NCI-H2196 (cell line): ENCODE results near the gene ADARB2.

Experiments used
- DNase-seq: peaks from one replicate; lab custom pipeline; 2025; ENCODE audit not compliant: unreplicated experiment; lab: John Stamatoyannopoulos, UW

Gene ADARB2

DNA sequence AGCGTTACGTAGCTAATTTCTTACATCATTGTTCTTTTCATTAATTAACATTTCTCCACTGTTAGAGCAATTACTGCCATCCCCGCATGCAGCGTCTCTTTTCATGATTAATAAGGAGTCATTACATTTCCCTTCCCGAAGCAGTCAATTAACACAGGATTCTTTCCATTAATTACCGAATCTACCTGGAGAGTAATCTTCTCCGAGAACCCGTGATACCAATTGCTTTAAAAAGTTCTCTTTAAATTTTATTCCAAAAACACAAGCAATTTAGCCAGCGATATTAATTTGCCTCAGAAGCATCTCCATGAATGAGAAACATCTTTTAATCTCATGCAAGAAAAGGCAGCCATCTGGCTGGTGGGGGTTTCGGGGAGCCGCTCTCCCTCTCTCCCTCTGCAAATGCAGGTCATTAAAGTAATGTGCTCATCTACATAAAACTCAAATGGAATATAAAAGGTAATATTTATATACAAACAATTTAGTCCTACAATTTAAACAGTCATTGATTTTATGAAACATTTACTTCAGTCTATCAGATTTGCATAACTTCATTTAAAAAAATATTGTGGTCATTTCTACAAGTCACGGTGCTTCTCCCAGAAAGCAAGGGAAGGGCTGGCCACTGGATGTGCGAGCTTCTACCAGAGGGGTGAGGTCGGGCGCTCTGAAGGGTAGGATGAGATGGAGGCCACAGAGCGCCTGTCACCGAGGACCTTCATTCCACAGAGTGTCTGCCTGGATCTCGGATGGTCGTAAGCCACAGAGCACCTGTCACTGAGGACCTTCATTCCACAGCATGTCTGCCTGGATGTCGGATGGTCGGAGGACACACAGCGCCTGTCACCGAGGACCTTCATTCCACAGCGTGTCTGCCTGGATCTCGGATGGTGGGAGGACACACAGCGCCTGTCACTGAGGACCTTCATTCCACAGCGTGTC is 536.2 kb downstream of the ADARB2 start:
- DNase-seq = no peak

- DNase-seq = no peak
Observed at GRCh38 chr10:1199897-1200721, 537.2 kb downstream of the ADARB2 start.

- DNase-seq = no peak
Observed at GRCh38 chr10:1199345-1199673, 538.0 kb downstream of the ADARB2 start.

GRCh38 chr10:1198453-1199344 is 538.6 kb downstream of the ADARB2 start:
- no peak for DNase-seq

DNA sequence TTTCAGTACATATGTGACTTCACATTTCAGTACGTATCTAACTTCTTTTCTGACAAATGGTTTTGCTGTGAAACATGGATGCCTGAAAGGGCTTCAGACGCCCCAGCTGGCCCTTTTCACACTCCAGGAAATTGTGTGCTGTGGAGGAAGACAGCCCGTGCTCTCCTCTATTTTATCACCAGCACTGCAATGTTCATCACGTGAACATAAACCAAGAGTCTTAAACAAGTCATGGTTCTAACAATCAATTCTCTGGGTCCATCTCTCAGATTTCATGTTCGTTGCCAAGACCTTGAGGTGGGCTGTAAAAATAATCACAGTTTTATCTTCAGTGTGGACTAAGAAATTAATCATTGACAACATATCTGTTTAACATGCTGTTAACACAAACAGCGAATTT is 539.9 kb downstream of the ADARB2 start:
- DNase-seq = no peak

DNA sequence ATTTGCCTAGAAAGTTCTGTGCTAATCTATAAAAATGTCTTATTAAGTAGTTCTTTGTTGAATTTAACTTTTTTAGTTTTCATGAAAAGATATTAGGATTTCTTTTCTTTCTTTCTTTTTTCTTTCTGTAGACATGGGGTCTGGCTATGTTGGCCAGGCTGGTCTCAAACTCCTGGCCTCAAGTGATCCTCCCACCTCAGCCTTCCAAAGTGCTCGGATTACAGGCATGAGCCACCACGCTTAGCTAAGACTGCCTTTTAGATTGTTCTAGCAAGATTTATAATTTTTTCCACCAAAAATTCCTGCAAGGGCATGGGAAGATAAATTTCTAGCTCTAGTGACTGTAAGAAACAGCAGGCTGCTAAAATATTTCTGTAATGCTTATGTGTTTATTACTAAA is 540.7 kb downstream of the ADARB2 start:
- DNase-seq = no peak

DNA sequence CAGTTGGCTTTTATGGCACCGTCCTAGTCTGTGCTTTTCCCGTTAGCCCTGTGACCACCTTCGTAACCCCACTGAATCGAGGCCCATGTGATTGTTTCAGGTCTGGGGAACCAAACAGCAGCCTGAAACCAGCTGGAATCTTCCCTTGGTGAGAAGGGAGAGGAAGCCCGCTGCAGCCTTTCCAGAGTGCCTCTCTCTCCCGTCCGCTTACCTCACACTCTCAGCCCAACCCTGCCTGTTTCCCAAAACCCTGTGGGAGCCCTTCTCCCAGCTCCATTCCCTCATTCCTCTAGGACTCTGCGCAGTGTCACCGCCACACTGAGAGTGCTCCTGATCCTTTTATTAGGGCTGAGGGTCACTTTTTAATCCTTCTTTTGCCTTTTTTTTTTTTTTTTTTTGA is 541.5 kb downstream of the ADARB2 start:
- DNase-seq = no peak

GRCh38 chr10:1194161-1194560 is 543.2 kb downstream of the ADARB2 start:
- DNase-seq = no peak

DNA sequence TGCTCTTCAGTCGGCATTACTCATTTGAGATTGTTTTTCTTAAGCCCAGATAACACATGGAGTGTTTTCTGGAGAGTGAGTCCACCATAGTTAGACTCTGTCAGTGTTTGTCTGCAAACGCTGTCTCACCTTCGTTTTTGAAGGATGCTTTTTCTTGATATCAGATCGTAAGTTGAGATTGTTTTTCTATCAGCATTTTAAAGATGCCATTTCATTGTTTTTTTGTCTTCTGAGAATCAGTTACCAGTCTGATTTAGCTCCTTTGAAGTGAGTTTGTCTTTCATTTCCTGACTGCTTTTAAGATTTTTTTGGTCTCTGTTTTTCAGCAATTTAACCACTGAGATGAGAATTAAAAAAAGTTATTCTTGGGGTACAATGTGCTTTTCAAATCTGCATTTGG is 543.8 kb downstream of the ADARB2 start:
- DNase-seq = no peak

GRCh38 chr10:1191752-1192151 is 545.6 kb downstream of the ADARB2 start:
- DNase-seq = no peak

DNA sequence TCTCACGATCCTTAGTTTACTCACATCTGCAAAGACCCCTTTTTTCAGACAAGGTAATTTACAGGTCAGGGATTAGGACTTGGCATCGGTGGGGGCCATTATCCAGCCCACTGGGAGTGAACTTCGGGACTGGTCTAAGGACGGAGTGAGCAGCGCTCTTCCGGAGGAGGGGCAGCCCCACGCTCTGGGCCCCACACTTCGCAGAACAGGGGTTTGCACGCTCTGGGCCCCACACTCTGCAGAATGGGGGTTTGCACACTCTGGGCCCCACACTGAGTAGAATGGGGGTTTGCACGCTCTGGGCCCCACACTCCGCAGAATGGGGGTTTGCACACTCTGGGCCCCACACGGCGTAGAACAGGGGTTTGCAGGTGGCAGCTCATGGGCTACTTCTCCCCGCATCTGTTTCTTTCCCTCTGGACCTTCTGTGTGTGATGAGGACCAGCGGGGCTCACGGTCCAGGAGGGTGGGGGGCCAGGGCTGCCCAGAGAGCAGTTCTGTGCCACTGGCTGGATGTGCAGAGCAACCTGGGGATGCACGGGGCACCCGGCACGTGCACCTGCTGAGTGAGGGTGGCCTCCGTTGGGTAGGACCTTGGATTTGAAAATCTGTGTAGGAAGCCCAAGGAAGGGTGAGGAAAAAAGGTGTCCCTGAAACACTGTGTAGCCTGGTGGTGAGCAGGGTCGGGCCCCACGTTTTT is 546.4 kb downstream of the ADARB2 start:
- DNase-seq = no peak

- no peak for DNase-seq
Observed at GRCh38 chr10:1190052-1190395, 547.3 kb downstream of the ADARB2 start.

- DNase-seq = no peak
Observed at GRCh38 chr10:1189166-1190051, 547.9 kb downstream of the ADARB2 start.

DNA sequence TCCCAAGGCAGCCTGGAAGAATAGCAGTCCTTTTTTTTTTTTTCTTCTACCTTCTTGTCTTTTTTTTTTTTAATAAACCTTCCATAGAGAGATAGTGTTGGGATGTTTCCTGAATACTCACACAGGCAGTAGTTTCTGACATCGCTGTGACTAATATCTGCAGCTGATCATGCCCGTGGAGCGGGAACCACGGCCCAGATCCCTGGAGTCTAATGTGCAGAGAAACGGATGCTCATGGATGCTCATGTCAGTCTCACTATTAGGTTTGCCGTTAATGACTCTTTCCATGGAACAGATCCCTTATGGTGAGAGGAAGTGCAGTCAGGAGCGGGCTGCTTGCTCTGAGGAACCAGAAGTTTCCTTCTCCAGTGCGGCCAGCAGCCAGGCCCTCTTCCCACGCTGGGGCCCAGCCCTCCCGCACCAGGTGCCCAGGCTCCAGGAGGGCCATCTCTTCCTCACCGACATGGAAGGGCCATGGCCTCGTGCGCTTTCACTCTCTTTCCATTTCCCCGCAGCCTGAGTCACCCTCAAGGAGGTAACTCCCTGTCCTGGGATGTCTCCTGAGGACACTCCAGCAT is 548.7 kb downstream of the ADARB2 start:
- no peak for DNase-seq

GRCh38 chr10:1187855-1188557 is 549.3 kb downstream of the ADARB2 start:
- no peak for DNase-seq

- DNase-seq = no peak
Observed at GRCh38 chr10:1187151-1187854, 550.0 kb downstream of the ADARB2 start.

- no peak for DNase-seq
Observed at GRCh38 chr10:1186683-1186990, 550.7 kb downstream of the ADARB2 start.
